Ovary (tissue), 9 donors: ENCODE measurements around the gene RSRC1. TPM values are rescaled to one million over a fixed set of nuclear protein-coding genes. Genes with fewer than 3 reads are reported as not detected.

ENCODE experiments used
- DNase-seq, 5 donors: peaks; one replicate each; pipeline ENCODE4 v3.0.0-alpha.2; 2019 to 2020
- H3K27ac ChIP-seq, 2 donors: fragments of 200-600 bp; one replicate each; pipeline versions ENCODE4 v1.5.1 to v1.8.0; 2019 to 2022
- H3K27me3 ChIP-seq: fragments of 200-600 bp; one replicate; pipeline ENCODE4 v1.8.0; 2022
- H3K36me3 ChIP-seq: fragments of 200-600 bp; sonication (generic); one replicate; pipeline ENCODE4 v1.5.1; 2019
- H3K4me1 ChIP-seq: one replicate; pipeline ENCODE4 v1.8.1; 2013; ENCODE audit warnings: mild to moderate bottlenecking, moderate library complexity; ENCODE audit not compliant: insufficient read depth
- H3K4me3 ChIP-seq: fragments of 200-600 bp; sonication (generic); one replicate; pipeline ENCODE4 v1.5.1; 2017
- H3K9me3 ChIP-seq, 2 donors: fragments of 200-600 bp in 1 of 2; sonication (generic) in 1 of 2; one replicate each; pipeline versions ENCODE4 v1.5.1 to v1.8.1; 2013 to 2019; ENCODE audit warnings: mild to moderate bottlenecking in 1 of 2, moderate library complexity in 1 of 2
- EP300 ChIP-seq: sonication (generic); formaldehyde crosslinking; IDR thresholded peaks from one replicate; pipeline ENCODE4 v1.6.1; 2017; ENCODE audit warnings: antibody characterized with exemption
- POLR2A ChIP-seq: fragments of 450-650 bp; IDR thresholded peaks from one replicate; pipeline ENCODE4 v1.6.1; 2017; ENCODE audit warnings: antibody characterized with exemption, mild to moderate bottlenecking, moderate library complexity
- WGBS, 3 donors: extraction: QIAGEN DNeasy Blood & Tissue Kit in 1 of 3; methylation state at CpG; one replicate each; pipeline versions ENCODE4 v1.1.5 to v1.1.7; 2013 to 2017; 5-methylcytosine and 5-hydroxymethylcytosine counted together
- intact Hi-C, 4 donors: fragments of 100-400 bp; cut with DNase I; formaldehyde crosslinking; loops; one replicate each; pipeline versions ENCODE4 v1.11.0 to v1.15.1; 2022 to 2023
- polyA plus RNA-seq, 2 donors: library from polyadenylated mRNA; stranded (reverse); fragments of 200-250 nt in 1 of 2; fragments of 350-450 nt in 1 of 2; fragmentation: Illumina TruSeq in 1 of 2; extraction: RNeasy Lipid Tissue Mini Kit (QIAGEN cat#74804) in 1 of 2; gene quantifications; one replicate each; pipeline ENCODE4 v1.2.3, GENCODE V29; 2013 to 2014
- total RNA-seq, 7 donors: library from RNA; depleted of rRNA in 2 of 7; stranded (reverse); fragments of >200 nt in 2 of 7; fragmentation: NEBNext Ultra II Directional in 3 of 7; extraction: Animal tissue kit (Norgen Biotek cat#: 25700) in 3 of 7; gene quantifications; one replicate each; pipeline versions ENCODE4 v1.1.0 to v1.2.4, GENCODE V29; 2016 to 2023
- TF ChIP-seq, protein P1 (sequence below), 3 donors: fragments of 450-650 bp in 2 of 3; fragments of 200-600 bp in 1 of 3; IDR thresholded peaks; one replicate each; pipeline versions ENCODE4 v1.5.1 to v1.8.0; 2016 to 2022; ENCODE audit warnings: antibody characterized with exemption in 3 of 3, mild to moderate bottlenecking in 1 of 3
- donor health status: DM: no; HTN: no; CAD: no; lungs with moderate emphysema.
- donor health status: DM: no; HTN: no; CAD: no.
- donor health status: Bipolar disorder and iron deficiency.
- donor health status: DM: yes; HTN: yes; CAD: no.
- donor health status: DM: no; HTN: no; CAD: no.
- donor health status: DM: yes; HTN: yes; CAD: no.

The RSRC1 gene
- total and polyA plus RNA-seq, 9 donors = 13.4 to 45.1 (median 31.8) TPM

DNA sequence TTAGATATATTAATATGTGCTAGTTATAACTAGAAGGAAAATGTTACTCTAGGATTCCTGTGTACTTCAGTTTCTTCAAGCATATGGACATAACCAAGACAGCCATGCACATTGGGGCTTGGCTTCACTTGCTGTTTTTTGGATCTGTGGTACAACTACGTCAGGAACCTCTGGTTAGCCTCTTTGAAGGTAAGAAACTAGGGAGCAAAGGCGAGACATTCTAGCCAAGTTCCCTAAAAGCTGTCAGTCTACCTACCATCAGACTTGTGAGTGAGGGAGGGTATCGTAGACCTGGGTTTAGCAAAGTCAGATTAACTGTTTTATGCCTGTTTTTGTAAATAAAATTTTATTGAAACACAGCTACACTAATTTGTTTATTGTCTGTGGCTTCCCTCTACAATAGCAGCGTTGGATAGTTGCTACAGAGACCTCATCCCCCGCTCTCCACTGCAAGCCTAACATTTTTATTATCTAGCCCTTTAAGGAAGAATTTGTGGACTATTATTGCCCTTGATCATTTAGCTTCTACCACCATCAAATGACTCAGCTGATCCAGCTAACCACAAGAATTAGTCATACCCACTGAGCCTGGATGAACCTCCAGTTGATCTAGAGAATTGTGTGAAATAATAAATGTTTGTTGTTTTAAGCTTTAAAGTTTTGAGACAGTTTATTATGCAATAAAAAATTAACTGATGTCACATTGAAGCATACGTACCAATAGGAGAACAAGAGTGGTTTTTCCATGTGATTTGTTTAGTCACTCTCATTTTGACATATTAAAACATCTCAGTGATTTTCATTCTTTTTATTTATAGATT lies 58.1 kb downstream of the RSRC1 start:
- no peaks in the 10 kb centered on the region for H3K27me3 ChIP-seq
- no peaks in the 10 kb centered on the region for H3K9me3 ChIP-seq
- no peak for TF ChIP-seq EP300
- no peak overlapping the region for H3K27ac ChIP-seq
- no peaks in the 10 kb centered on the region for H3K36me3 ChIP-seq
- intact Hi-C loops = no loop called here
- no peaks in the 10 kb centered on the region for H3K4me1 ChIP-seq
- no peak overlapping the region for H3K4me3 ChIP-seq
- no peak for DNase-seq
- WGBS, 3 donors = 57 to 79% (median 62%) methylated on average over 6 of the region's 6 CpGs

DNA sequence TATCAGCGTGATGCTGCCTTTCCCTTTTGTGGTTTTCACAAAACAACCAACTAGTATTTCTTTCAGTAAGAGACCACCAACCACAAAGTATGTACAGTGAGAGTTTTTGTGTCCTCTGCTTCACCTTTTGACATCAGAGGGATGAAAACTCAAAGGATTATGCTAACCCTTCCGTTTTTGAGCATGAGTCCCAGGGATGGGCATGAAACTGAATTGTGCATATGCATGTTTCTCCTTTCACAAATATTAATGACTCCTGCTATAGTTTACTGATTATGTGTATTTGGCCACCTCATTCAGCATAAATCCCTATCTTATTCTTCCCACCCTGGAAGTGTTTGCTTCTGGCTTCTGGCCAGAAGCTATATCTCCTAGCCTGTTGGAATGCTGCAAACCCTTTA lies 59.2 kb downstream of the RSRC1 start:
- Histone ChIP-seq H3K9me3 (no peaks in the 10 kb centered on the region), H3K36me3 (no peaks in the 10 kb centered on the region), H3K27ac (no peak overlapping the region), H3K4me3 (no peak overlapping the region), H3K4me1 (no peaks in the 10 kb centered on the region), H3K27me3 (no peaks in the 10 kb centered on the region)
- DNase-seq = no peak
- no peak for TF ChIP-seq POLR2A
- TF ChIP-seq, protein P1, sequence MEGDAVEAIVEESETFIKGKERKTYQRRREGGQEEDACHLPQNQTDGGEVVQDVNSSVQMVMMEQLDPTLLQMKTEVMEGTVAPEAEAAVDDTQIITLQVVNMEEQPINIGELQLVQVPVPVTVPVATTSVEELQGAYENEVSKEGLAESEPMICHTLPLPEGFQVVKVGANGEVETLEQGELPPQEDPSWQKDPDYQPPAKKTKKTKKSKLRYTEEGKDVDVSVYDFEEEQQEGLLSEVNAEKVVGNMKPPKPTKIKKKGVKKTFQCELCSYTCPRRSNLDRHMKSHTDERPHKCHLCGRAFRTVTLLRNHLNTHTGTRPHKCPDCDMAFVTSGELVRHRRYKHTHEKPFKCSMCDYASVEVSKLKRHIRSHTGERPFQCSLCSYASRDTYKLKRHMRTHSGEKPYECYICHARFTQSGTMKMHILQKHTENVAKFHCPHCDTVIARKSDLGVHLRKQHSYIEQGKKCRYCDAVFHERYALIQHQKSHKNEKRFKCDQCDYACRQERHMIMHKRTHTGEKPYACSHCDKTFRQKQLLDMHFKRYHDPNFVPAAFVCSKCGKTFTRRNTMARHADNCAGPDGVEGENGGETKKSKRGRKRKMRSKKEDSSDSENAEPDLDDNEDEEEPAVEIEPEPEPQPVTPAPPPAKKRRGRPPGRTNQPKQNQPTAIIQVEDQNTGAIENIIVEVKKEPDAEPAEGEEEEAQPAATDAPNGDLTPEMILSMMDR (IDR thresholded peaks at IDR 0.05) = no peak
- TF ChIP-seq EP300 = no peak
- 42 to 45% (median 44%) methylated on average over 2 of the region's 2 CpGs for WGBS, 3 donors
- intact Hi-C loops = no loop called here

DNA sequence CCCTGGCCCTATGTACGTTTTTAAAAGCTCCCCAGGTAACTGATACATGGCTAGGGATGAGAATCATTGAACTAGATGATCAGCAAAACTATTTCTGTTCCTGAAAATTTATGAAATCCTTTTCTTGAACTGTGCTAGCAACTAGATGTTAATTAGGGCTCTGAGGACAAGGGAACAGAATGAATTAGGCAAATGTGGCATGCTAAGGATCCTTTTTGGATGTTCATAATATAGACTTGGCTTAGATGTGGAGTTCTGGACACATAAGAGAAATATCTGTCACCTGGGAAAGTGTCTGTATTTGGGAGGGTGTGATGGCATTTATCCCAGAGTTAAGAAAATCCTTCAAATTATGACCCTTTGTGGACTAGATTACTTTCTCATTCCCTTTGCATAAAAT lies 71.2 kb downstream of the RSRC1 start:
- no peak for DNase-seq
- H3K36me3 ChIP-seq = no peaks in the 10 kb centered on the region
- no peak overlapping the region for H3K4me3 ChIP-seq
- 86 to 92% (median 88%) methylated on average over 1 of the region's 1 CpG for WGBS, 3 donors
- H3K27ac ChIP-seq = no peak overlapping the region
- H3K9me3 ChIP-seq = no peaks in the 10 kb centered on the region
- intact Hi-C loops = no loop called here
- H3K27me3 ChIP-seq = no peaks in the 10 kb centered on the region
- H3K4me1 ChIP-seq = no peaks in the 10 kb centered on the region
- TF ChIP-seq POLR2A (no peak), EP300 (no peak)
- TF ChIP-seq, protein P1 (IDR thresholded peaks at IDR 0.05) = no peak

DNA sequence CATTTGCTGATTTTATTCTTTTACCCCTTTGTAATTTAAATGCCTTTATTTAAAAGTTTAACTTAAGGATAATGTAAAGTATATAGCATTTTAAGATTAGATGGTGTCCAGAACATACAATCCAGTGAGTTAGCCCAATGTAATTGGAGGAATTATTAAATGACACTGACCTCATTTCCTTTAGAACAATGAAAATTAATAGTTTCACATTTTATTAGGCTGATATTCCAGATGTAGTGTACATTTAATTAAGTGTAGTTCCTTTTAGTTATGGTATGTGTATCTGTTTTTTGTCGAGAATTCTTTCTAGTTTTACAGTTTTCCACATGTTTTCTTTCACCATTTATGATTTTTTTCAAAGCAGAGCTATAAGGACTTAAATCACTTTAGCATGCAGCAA lies 75.8 kb downstream of the RSRC1 start:
- Histone ChIP-seq H3K4me3 (no peak overlapping the region), H3K27ac (no peak overlapping the region), H3K4me1 (no peaks in the 10 kb centered on the region), H3K9me3 (peaks cover 0 to 1% of the 10 kb centered on the region in 2 donors), H3K36me3 (no peaks in the 10 kb centered on the region), H3K27me3 (no peaks in the 10 kb centered on the region)
- intact Hi-C loops = no loop called here
- DNase-seq = no peak
- WGBS, 3 donors = 67 to 87% (median 82%) methylated on average over 1 of the region's 1 CpG
- TF ChIP-seq POLR2A (no peak), EP300 (no peak)
- TF ChIP-seq, protein P1 (IDR thresholded peaks at IDR 0.05) = no peak

DNA sequence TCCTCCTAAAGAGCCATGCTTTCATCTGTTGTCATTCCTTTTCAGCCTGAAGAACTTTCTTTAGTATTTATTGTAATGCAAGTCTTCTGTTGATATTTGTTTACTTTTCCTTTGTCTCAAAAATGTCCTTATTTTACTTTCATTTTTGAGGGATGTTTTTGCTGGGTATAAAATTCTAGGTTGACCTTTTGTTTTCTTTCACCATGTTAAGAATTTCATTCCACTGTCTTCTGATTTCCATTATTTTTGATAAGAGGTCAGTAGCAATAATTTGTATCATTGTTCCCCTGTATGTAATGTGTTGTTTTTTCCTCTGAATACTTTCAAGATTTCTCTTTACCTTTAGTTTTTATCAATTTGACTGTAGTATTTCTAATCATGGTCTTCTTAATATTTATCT lies 91.1 kb downstream of the RSRC1 start:
- Histone ChIP-seq H3K27ac (no peak overlapping the region), H3K4me1 (no peaks in the 10 kb centered on the region), H3K36me3 (no peaks in the 10 kb centered on the region), H3K4me3 (no peak overlapping the region), H3K9me3 (peaks cover 4 to 6% of the 10 kb centered on the region in 2 donors), H3K27me3 (no peaks in the 10 kb centered on the region)
- no peak for TF ChIP-seq POLR2A
- no peak for TF ChIP-seq EP300
- TF ChIP-seq, protein P1 (IDR thresholded peaks at IDR 0.05) = no peak
- intact Hi-C loops = no loop called here
- DNase-seq = no peak
